A549 (cell line): ENCODE measurements around the gene PIK3IP1. TPM values are rescaled to one million over a fixed set of nuclear protein-coding genes. Genes with fewer than 3 reads are reported as not detected.

ENCODE experiments used
- ATAC-seq, 2 experiments: fragments of 200-7000 bp in 1 of 2; fragments of >200 bp in 1 of 2; cut with Nextera tagmentation in 1 of 2; cut with Tn5 transposase in 1 of 2; 3 replicates each; pipeline versions ENCODE4 v1.8.0 to v1.9.1; 2018 to 2020; ENCODE audit warnings: mild to moderate bottlenecking in 1 of 2, moderate library complexity in 1 of 2
- CTCF ChIA-PET: fragments of 300-600 bp; sonication (Branson Sonifier 250); formaldehyde crosslinking; extraction: SDS; loops from one replicate; lab custom pipeline; 2021; ENCODE audit warnings: antibody characterized with exemption, inconsistent platforms; lab: Yijun Ruan, JAX
- POLR2A ChIA-PET: fragments of 350-600 bp; formaldehyde crosslinking; extraction: SDS; loops from one replicate; lab custom pipeline; 2021; ENCODE audit warnings: antibody characterized with exemption, inconsistent platforms; lab: Yijun Ruan, JAX
- DNase-seq, 2 experiments: peaks; one replicate each; pipeline versions ENCODE4 v3.0.0 to v3.0.0-alpha.2; 2011 to 2016; ENCODE audit warnings: low read depth in 1 of 2, low spot score in 1 of 2
- FAIRE-seq: peaks from 2 replicates; lab custom pipeline; 2011; peaks lifted over from hg19 to GRCh38; lab: Jason Lieb, UNC
- H3K27ac ChIP-seq, 2 experiments: fragments of >200 bp; sonication (Bioruptor Twin); formaldehyde crosslinking; 3 replicates each; pipeline ENCODE4 v1.5.1; 2016 to 2017
- H3K4me1 ChIP-seq: fragments of >200 bp; sonication (Bioruptor Twin); formaldehyde crosslinking; 3 replicates; pipeline ENCODE4 v1.6.1; 2016
- H3K4me2 ChIP-seq: fragments of >200 bp; sonication (Bioruptor Twin); formaldehyde crosslinking; 3 replicates; pipeline ENCODE4 v1.6.1; 2016
- H3K4me3 ChIP-seq: fragments of >200 bp; sonication (Bioruptor Twin); formaldehyde crosslinking; 3 replicates; pipeline ENCODE4 v1.5.1; 2016
- H3K9me3 ChIP-seq: fragments of >200 bp; sonication (Bioruptor Twin); formaldehyde crosslinking; 3 replicates; pipeline ENCODE4 v1.6.1; 2016
- CEBPB ChIP-seq, 2 experiments: fragments of >200 bp in 1 of 2; sonication (Bioruptor Twin) in 1 of 2; formaldehyde crosslinking in 1 of 2; IDR thresholded peaks; 2 replicates each; pipeline ENCODE4 v1.6.1; 2012 to 2016
- CHD2 ChIP-seq: fragments of 150-350 bp; IDR thresholded peaks from 2 replicates; pipeline ENCODE4 v1.6.1; 2014; ENCODE audit warnings: low read length; ENCODE audit not compliant: partially characterized antibody
- EHF ChIP-seq: fragments of 250-450 bp; sonication (Bioruptor Pico); IDR thresholded peaks from 2 replicates; pipeline ENCODE4 v1.5.0; 2020; ENCODE audit warnings: mild to moderate bottlenecking
- EHMT2 ChIP-seq: fragments of 200-600 bp; sonication (generic); IDR thresholded peaks from 2 replicates; pipeline ENCODE4 v1.6.1; 2016; ENCODE audit warnings: antibody characterized with exemption, low read depth, mild to moderate bottlenecking, moderate library complexity
- HDAC2 ChIP-seq: fragments of 200-600 bp; sonication (generic); IDR thresholded peaks from 2 replicates; pipeline ENCODE4 v1.6.1; 2016
- HEYL ChIP-seq: fragments of 250-450 bp; sonication (Bioruptor Pico); IDR thresholded peaks from 2 replicates; pipeline ENCODE4 v1.8.0; 2021; ENCODE audit warnings: mild to moderate bottlenecking, moderate library complexity
- HOXA7 ChIP-seq: fragments of 250-450 bp; sonication (Bioruptor Pico); IDR thresholded peaks from 2 replicates; pipeline ENCODE4 v1.5.0; 2020; ENCODE audit warnings: mild to moderate bottlenecking, moderate library complexity
- HOXB5 ChIP-seq: fragments of 250-450 bp; sonication (Bioruptor Pico); IDR thresholded peaks from 2 replicates; pipeline ENCODE4 v1.5.0; 2020; ENCODE audit warnings: mild to moderate bottlenecking, moderate library complexity
- KDM1A ChIP-seq: fragments of 200-600 bp; sonication (generic); IDR thresholded peaks from 2 replicates; pipeline ENCODE4 v1.6.1; 2016; ENCODE audit warnings: low read depth, mild to moderate bottlenecking
- MAFK ChIP-seq: fragments of 450-650 bp; IDR thresholded peaks from 2 replicates; pipeline ENCODE4 v1.6.1; 2014; ENCODE audit not compliant: partially characterized antibody
- MAX ChIP-seq: IDR thresholded peaks from 2 replicates; pipeline ENCODE4 v1.6.1; 2012
- MAZ ChIP-seq: fragments of 150-350 bp; IDR thresholded peaks from 2 replicates; pipeline ENCODE4 v1.6.1; 2014; ENCODE audit warnings: antibody characterized with exemption, low read depth, low read length, borderline replicate concordance
- NFE2L2 ChIP-seq: fragments of 150-350 bp; conservative IDR thresholded peaks from 2 replicates; pipeline ENCODE4 v1.6.1; 2014; ENCODE audit warnings: low read length
- NR3C1 ChIP-seq: fragments of >200 bp; sonication (Bioruptor Twin); formaldehyde crosslinking; IDR thresholded peaks from 3 replicates; pipeline ENCODE4 v1.6.1; 2017
- PHF8 ChIP-seq: fragments of 200-600 bp; sonication (generic); IDR thresholded peaks from 2 replicates; pipeline ENCODE4 v1.6.1; 2016; ENCODE audit warnings: low read depth, mild to moderate bottlenecking, antibody characterized with exemption, moderate library complexity, borderline replicate concordance
- TFCP2L1 ChIP-seq: fragments of 250-450 bp; sonication (Bioruptor Pico); IDR thresholded peaks from 2 replicates; pipeline ENCODE4 v1.5.0; 2021; ENCODE audit warnings: mild to moderate bottlenecking
- TP53 ChIP-seq: fragments of 250-450 bp; sonication (Bioruptor Pico); IDR thresholded peaks from 2 replicates; pipeline ENCODE4 v1.5.0; 2021; ENCODE audit warnings: mild to moderate bottlenecking, moderate library complexity
- USF2 ChIP-seq: fragments of 450-650 bp; IDR thresholded peaks from 2 replicates; pipeline ENCODE4 v1.6.1; 2014; ENCODE audit warnings: antibody characterized with exemption
- ZSCAN20 ChIP-seq: fragments of 250-450 bp; sonication (Bioruptor Pico); IDR thresholded peaks from 2 replicates; pipeline ENCODE4 v1.8.0; 2022; ENCODE audit warnings: mild to moderate bottlenecking, moderate library complexity
- WGBS: methylation state at CpG from one replicate; pipeline ENCODE4 v1.1.6; 2017; ENCODE audit errors: missing lambda C conversion rate; 5-methylcytosine and 5-hydroxymethylcytosine counted together
- polyA plus RNA-seq, 4 experiments: library from polyadenylated mRNA; depleted of rRNA in 3 of 4; stranded (reverse); fragments of >200 nt; fragmentation: RNase III in 1 of 4; extraction: RNeasy Plus Mini Kit Qiagen cat#74134 plus additional on column Dnase treatment in 1 of 4; gene quantifications; 2 replicates in 3 of 4; 3 replicates in 1 of 4; pipeline ENCODE4 v1.2.3, GENCODE V29; 2011 to 2017
- TF ChIP-seq, protein P1 (sequence below): fragments of 250-450 bp; sonication (Bioruptor Pico); IDR thresholded peaks from 2 replicates; pipeline ENCODE4 v1.5.0; 2021; ENCODE audit warnings: mild to moderate bottlenecking, moderate library complexity, borderline replicate concordance
- TF ChIP-seq, protein P2 (sequence below): IDR thresholded peaks from 2 replicates; pipeline ENCODE4 v1.6.1; 2012; ENCODE audit warnings: low read depth, borderline replicate concordance
- TF ChIP-seq, protein P3 (sequence below): fragments of >200 bp; sonication (Bioruptor Twin); formaldehyde crosslinking; IDR thresholded peaks from 3 replicates; pipeline ENCODE4 v1.6.1; 2016

The PIK3IP1 gene
- polyA plus RNA-seq, 2 of the 4 experiments (the other 2 are of a cell fraction): 0.90 to 1.6 TPM

DNA sequence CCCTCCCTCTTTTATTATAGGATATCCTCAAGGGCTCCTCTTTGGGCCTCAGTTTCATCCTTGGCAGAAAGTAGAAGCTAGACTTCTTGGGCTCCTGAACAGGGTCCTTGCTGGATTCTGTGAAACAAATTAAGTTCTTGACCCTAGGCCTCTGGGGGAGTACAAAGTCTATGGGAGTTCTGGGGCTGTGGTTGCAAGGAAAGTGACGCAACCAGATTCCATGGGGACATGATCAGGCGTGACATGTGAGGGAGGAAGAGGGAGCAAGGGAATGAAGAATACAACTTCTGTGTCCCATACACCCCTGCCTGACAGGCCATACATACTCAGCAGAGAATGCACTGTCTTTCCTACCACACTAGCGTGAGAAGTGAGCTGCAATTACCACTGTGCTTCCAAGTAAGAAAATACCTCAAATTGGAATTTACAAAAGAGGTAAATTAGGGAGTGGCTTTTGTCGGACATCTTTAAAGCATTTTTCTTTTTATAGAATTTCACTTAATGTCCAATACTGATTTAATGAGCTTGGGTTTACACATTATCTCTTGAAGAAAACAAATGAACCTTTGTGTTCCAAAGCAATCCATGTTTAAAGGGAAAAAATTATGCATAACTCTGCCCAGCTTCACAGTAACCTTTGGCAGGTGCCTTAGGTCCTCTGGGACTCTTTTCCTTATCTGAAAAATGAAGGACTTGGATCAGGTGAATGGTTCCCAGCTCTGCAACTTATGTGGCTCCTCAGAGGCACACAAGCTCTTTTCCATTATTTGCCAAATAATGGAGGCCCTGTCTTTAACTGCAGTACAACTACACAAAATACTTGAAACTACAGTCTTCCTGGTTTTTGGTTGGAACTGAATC is 41.3 kb downstream of the PIK3IP1 start:
- POLR2A ChIA-PET: no interaction called here
- ATAC-seq: no peak
- Histone ChIP-seq H3K4me3 (no peak overlapping the region), H3K4me1 (peaks cover 8% of the 10 kb centered on the region; the same call in 2 of the 3 replicates), H3K4me2 (no peak overlapping the region), H3K9me3 (no peaks in the 10 kb centered on the region), H3K27ac (no peak overlapping the region)
- DNase-seq: no peak
- TF ChIP-seq HOXA7 (CRISPR knock-in tag) (no peak), ZSCAN20 (CRISPR knock-in tag) (no peak), PHF8 (no peak), CHD2 (no peak), NFE2L2 (no peak)
- WGBS: 83% methylated on average over 4 of the region's 4 CpGs
- FAIRE-seq: no peak
- CTCF ChIA-PET: interaction anchor here (1.0 to 2.9 kb wide), 7 partner anchors 8 to 39 kb away, joined by 3 to 15 read pairs (median 6); partner anchors contain the start of gene LIMK2

DNA sequence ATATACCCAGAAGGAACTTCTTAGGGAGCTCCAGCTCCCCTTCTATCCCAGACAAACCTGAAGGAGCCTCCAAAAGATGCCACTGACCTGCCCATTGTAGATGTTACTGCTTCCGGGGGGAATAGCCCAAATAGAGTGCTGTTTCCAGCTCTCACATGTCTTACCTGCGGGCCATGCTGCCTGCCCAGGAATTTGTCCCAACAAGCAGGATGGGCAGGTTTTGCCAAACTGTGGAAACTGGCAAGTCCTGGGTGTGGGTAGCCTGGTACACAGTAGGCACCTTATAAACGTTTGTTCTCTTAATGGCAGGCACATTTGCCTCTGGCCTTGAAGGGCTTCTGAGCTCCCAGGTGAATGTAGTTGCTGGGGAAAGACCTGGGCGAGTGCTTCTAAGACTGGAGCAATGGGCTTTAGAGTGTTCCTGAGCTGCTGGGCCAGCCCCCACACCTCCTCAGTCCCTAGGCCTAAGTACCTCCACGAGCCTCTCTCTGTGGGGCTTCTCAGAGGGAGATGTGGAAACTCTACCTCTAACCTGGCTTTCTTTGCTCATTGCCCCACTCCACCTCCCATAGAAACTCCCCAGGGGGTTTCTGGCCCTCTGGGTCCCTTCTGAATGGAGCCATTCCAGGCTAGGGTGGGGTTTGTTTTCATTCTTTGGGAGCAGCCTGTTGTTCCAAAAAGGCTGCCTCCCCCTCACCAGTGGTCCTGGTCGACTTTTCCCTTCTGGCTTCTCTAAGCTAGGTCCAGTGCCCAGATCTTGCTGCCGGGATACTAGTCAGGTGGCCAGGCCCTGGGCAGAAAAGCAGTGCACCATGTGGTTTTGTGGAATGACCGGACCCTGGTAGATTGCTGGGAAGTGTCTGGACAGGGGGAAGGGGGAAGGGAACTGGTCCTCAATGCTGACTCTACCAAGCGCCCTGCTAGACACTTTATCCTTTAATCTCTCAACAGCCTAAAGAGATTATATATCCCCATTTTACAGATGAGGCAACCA is 43.0 kb downstream of the PIK3IP1 start:
- TF ChIP-seq MAFK (no peak), HDAC2 (no peak), HOXA7 (CRISPR knock-in tag) (no peak), USF2 (no peak), CEBPB (IDR thresholded peaks at IDR 0.05) (no peak), HOXB5 (no peak), MAX (no peak), TP53 (CRISPR knock-in tag) (no peak), HEYL (CRISPR knock-in tag) (no peak), TFCP2L1 (CRISPR knock-in tag) (no peak), KDM1A (no peak), EHF (CRISPR knock-in tag) (no peak), MAZ (no peak), EHMT2 (no peak), NR3C1 (no peak)
- TF ChIP-seq, protein P1, sequence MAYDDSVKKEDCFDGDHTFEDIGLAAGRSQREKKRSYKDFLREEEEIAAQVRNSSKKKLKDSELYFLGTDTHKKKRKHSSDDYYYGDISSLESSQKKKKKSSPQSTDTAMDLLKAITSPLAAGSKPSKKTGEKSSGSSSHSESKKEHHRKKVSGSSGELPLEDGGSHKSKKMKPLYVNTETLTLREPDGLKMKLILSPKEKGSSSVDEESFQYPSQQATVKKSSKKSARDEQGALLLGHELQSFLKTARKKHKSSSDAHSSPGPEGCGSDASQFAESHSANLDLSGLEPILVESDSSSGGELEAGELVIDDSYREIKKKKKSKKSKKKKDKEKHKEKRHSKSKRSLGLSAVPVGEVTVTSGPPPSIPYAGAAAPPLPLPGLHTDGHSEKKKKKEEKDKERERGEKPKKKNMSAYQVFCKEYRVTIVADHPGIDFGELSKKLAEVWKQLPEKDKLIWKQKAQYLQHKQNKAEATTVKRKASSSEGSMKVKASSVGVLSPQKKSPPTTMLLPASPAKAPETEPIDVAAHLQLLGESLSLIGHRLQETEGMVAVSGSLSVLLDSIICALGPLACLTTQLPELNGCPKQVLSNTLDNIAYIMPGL (CRISPR knock-in tag): no peak
- TF ChIP-seq, protein P2, sequence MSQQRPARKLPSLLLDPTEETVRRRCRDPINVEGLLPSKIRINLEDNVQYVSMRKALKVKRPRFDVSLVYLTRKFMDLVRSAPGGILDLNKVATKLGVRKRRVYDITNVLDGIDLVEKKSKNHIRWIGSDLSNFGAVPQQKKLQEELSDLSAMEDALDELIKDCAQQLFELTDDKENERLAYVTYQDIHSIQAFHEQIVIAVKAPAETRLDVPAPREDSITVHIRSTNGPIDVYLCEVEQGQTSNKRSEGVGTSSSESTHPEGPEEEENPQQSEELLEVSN: no peak
- TF ChIP-seq, protein P3, sequence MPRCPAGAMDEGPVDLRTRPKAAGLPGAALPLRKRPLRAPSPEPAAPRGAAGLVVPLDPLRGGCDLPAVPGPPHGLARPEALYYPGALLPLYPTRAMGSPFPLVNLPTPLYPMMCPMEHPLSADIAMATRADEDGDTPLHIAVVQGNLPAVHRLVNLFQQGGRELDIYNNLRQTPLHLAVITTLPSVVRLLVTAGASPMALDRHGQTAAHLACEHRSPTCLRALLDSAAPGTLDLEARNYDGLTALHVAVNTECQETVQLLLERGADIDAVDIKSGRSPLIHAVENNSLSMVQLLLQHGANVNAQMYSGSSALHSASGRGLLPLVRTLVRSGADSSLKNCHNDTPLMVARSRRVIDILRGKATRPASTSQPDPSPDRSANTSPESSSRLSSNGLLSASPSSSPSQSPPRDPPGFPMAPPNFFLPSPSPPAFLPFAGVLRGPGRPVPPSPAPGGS: no peak
- ChIA-PET POLR2A (interaction anchor here (0.5 kb wide), 1 partner anchor 24 kb away, joined by 4 read pairs; no protein-coding TSS in a partner anchor), CTCF (interaction anchor here (1.0 to 3.2 kb wide), 5 partner anchors 10 to 37 kb away, joined by 3 to 28 read pairs (median 11); partner anchors contain the start of gene LIMK2)
- DNase-seq (no peak), ATAC-seq (no peak), FAIRE-seq (no peak)
- WGBS: 73% methylated on average over 8 of the region's 9 CpGs
- Histone ChIP-seq H3K27ac (peak overlapping the region in 1 of 2 experiments; percentile 28; a peak in 1 of 6 replicates), H3K4me3 (no peak overlapping the region), H3K4me1 (peaks cover 18% of the 10 kb centered on the region), H3K9me3 (no peaks in the 10 kb centered on the region), H3K4me2 (no peak overlapping the region)
